HepG2 (cell line): Measurements from ENCODE around the gene CNDP1. TPM values are rescaled to one million over a fixed set of nuclear protein-coding genes. Genes with fewer than 3 reads are reported as not detected.

Experiments
- ATAC-seq: fragments of 200-7000 bp; cut with Tn5 transposase; 3 replicates; pipeline ENCODE4 v1.9.1; 2020; ENCODE audit warnings: mild to moderate bottlenecking, moderate library complexity
- BruUV-seq: library from RNA; stranded (reverse); fragments of 400-500 nt; replicated peaks from 2 replicates; lab custom pipeline; 2021; lab: Mats Ljungman, UMichigan
- CTCF ChIA-PET: fragments of 300-600 bp; formaldehyde crosslinking; extraction: SDS; loops from one replicate; lab custom pipeline; 2021; ENCODE audit warnings: low total read pairs, inconsistent platforms, low intra/inter-chr PET ratio; lab: Yijun Ruan, JAX
- POLR2A ChIA-PET: fragments of 350-600 bp; sonication (Branson Sonifier 250); formaldehyde crosslinking; loops from one replicate; lab custom pipeline; 2020; ENCODE audit warnings: antibody characterized with exemption, inconsistent platforms; lab: Yijun Ruan, JAX
- DNase-seq: peaks from one replicate; pipeline ENCODE4 v3.0.0-alpha.2; 2015; ENCODE audit warnings: low spot score
- FAIRE-seq: peaks from 3 replicates; lab custom pipeline; 2011; peaks lifted over from hg19 to GRCh38; lab: Jason Lieb, UNC
- H2AFZ ChIP-seq: one replicate; pipeline ENCODE4 v1.6.1; 2011; ENCODE audit warnings: low read length, inconsistent platforms
- H3K27ac ChIP-seq: fragments of 300-600 bp; 3 replicates; pipeline ENCODE4 v1.8.0; 2011; ENCODE audit warnings: mixed run types, mild to moderate bottlenecking, mixed read lengths, low read length, inconsistent platforms; ENCODE audit not compliant: insufficient read depth; ENCODE audit errors: extremely low read length
- H3K27me3 ChIP-seq, 2 experiments: fragments of 200-600 bp in 1 of 2; 2 replicates in 1 of 2; 3 replicates in 1 of 2; pipeline versions ENCODE4 v1.6.0 to v1.8.0; 2011; ENCODE audit warnings: low read length in 2 of 2, mild to moderate bottlenecking in 2 of 2, moderate library complexity in 2 of 2, inconsistent platforms in 1 of 2; ENCODE audit not compliant: insufficient read depth in 2 of 2, control insufficient read depth in 1 of 2
- H3K36me3 ChIP-seq, 2 experiments: fragments of 200-600 bp in 1 of 2; replicated peaks in 1 of 2; 2 replicates in 1 of 2; 3 replicates in 1 of 2; pipeline versions ENCODE4 v1.5.1 to v1.8.0; 2011; ENCODE audit warnings: low read length in 2 of 2, inconsistent platforms in 1 of 2; ENCODE audit not compliant: insufficient read depth in 2 of 2, control insufficient read depth in 1 of 2
- H3K4me1 ChIP-seq: 2 replicates; pipeline ENCODE4 v1.5.1; 2012; ENCODE audit warnings: low read length, inconsistent platforms; ENCODE audit not compliant: insufficient read depth
- H3K4me2 ChIP-seq: 2 replicates; pipeline ENCODE4 v1.6.0; 2011; ENCODE audit warnings: low read depth, low read length, inconsistent platforms
- H3K4me3 ChIP-seq, 3 experiments: fragments of 200-600 bp in 1 of 3; sonication (generic), shearing (Covaris generic) in 1 of 3; replicated peaks in 1 of 3; 2 replicates each; pipeline ENCODE4 v1.5.1; 2011 to 2016; ENCODE audit warnings: low read length in 3 of 3, inconsistent platforms in 2 of 3, low read depth in 2 of 3, mild to moderate bottlenecking in 2 of 3, control low read depth in 1 of 3, mixed read lengths in 1 of 3; ENCODE audit not compliant: insufficient read depth in 1 of 3
- H3K79me2 ChIP-seq: one replicate; pipeline ENCODE4 v1.6.1; 2011; ENCODE audit warnings: low read length, inconsistent platforms; ENCODE audit not compliant: insufficient read depth
- H3K9ac ChIP-seq: 2 replicates; pipeline ENCODE4 v1.6.0; 2011; ENCODE audit warnings: mild to moderate bottlenecking, low read depth, low read length, inconsistent platforms; ENCODE audit not compliant: insufficient read depth
- H3K9me3 ChIP-seq: 2 replicates; pipeline ENCODE4 v1.5.1; 2012; ENCODE audit warnings: mild to moderate bottlenecking, low read length
- H4K20me1 ChIP-seq: 2 replicates; pipeline ENCODE4 v1.6.0; 2011; ENCODE audit warnings: inconsistent platforms, mild to moderate bottlenecking, low read length, moderate library complexity; ENCODE audit not compliant: insufficient read depth
- ARHGAP35 ChIP-seq: sonication (generic); formaldehyde crosslinking; IDR thresholded peaks from 2 replicates; pipeline ENCODE4 v1.9.0; 2022; ENCODE audit warnings: mild to moderate bottlenecking, inconsistent platforms, moderate library complexity, missing genetic modification reagents, borderline replicate concordance
- ATF7-NPFF ChIP-seq: sonication (generic); formaldehyde crosslinking; IDR thresholded peaks from 2 replicates; pipeline ENCODE4 v1.8.1; 2023; ENCODE audit warnings: mild to moderate bottlenecking, low read depth, missing genetic modification reagents, moderate library complexity
- ATM ChIP-seq: fragments of 450-650 bp; IDR thresholded peaks from 2 replicates; pipeline ENCODE4 v1.7.1; 2017; ENCODE audit warnings: mild to moderate bottlenecking, borderline replicate concordance
- CREBL2 ChIP-seq: sonication (generic); formaldehyde crosslinking; IDR thresholded peaks from 2 replicates; pipeline ENCODE4 v1.8.1; 2023; ENCODE audit warnings: missing genetic modification reagents, mild to moderate bottlenecking, borderline replicate concordance
- KAT7 ChIP-seq: IDR thresholded peaks from 2 replicates; pipeline ENCODE4 v1.6.1; 2018; ENCODE audit warnings: borderline replicate concordance, missing compliant biosample characterization
- MBNL3 ChIP-seq: fragments of 250-450 bp; sonication (Bioruptor Pico); conservative IDR thresholded peaks from 2 replicates; pipeline ENCODE4 v1.8.0; 2022; ENCODE audit warnings: mild to moderate bottlenecking, inconsistent platforms
- NFKBIZ ChIP-seq: IDR thresholded peaks from 2 replicates; pipeline ENCODE4 v1.6.1; 2018; ENCODE audit warnings: missing genetic modification reagents, missing compliant biosample characterization
- PRMT3 ChIP-seq: sonication (generic); formaldehyde crosslinking; IDR thresholded peaks from 2 replicates; pipeline ENCODE4 v1.8.1; 2022; ENCODE audit warnings: low read depth, mild to moderate bottlenecking, moderate library complexity, missing genetic modification reagents, borderline replicate concordance
- RXRB ChIP-seq: IDR thresholded peaks from 2 replicates; pipeline ENCODE4 v1.6.1; 2016; ENCODE audit warnings: borderline replicate concordance, missing genetic modification reagents, missing compliant biosample characterization
- SMARCC2 ChIP-seq: fragments of 450-650 bp; IDR thresholded peaks from 2 replicates; pipeline ENCODE4 v1.6.1; 2017; ENCODE audit warnings: antibody characterized with exemption, mild to moderate bottlenecking
- TBX3 ChIP-seq: fragments of 450-650 bp; IDR thresholded peaks from 2 replicates; pipeline ENCODE4 v1.6.1; 2017; ENCODE audit warnings: antibody characterized with exemption, mild to moderate bottlenecking, inconsistent platforms, borderline replicate concordance
- TCF7 ChIP-seq: sonication (generic); IDR thresholded peaks from 2 replicates; pipeline ENCODE4 v1.6.1; 2016; ENCODE audit warnings: antibody characterized with exemption, low read depth
- ZMAT5 ChIP-seq: sonication (generic); formaldehyde crosslinking; IDR thresholded peaks from 2 replicates; pipeline ENCODE4 v1.5.0; 2020; ENCODE audit warnings: mild to moderate bottlenecking, low read depth, missing genetic modification reagents, borderline replicate concordance
- ZNF263 ChIP-seq: sonication (generic); formaldehyde crosslinking; IDR thresholded peaks from 2 replicates; pipeline ENCODE4 v1.4.0; 2020; ENCODE audit warnings: missing genetic modification reagents
- ZNF558 ChIP-seq: sonication (generic); formaldehyde crosslinking; IDR thresholded peaks from 2 replicates; pipeline ENCODE4 v1.9.0; 2022; ENCODE audit warnings: mild to moderate bottlenecking, missing genetic modification reagents, borderline replicate concordance
- ZNF7 ChIP-seq: IDR thresholded peaks from 2 replicates; pipeline ENCODE4 v1.6.1; 2016; ENCODE audit warnings: missing biosample characterization, missing genetic modification reagents
- ZZZ3 ChIP-seq: sonication (generic); formaldehyde crosslinking; IDR thresholded peaks from 2 replicates; pipeline ENCODE4 v1.4.0; 2020; ENCODE audit warnings: missing genetic modification reagents, mild to moderate bottlenecking, borderline replicate concordance
- WGBS: methylation state at CpG from one replicate; pipeline ENCODE4 v1.1.6; 2017; ENCODE audit warnings: low lambda C conversion rate; 5-methylcytosine and 5-hydroxymethylcytosine counted together
- in situ Hi-C: cut with HindIII; loops from 2 replicates; pipeline ENCODE4 v1.10.0; 2017; ENCODE audit warnings: low pct_unique_long_range_greater_than_20kb; ENCODE audit not compliant: extremely low pct_ligation_motif_present
- intact Hi-C: fragments of 100-400 bp; cut with micrococcal nuclease; formaldehyde crosslinking; loops from one replicate; pipeline ENCODE4 v1.10.0; 2022; ENCODE audit not compliant: unreplicated experiment
- polyA plus RNA-seq, 8 experiments: library from polyadenylated mRNA; depleted of rRNA in 3 of 8; stranded (reverse) in 7 of 8; unstranded in 1 of 8; fragments of >200 nt; fragmentation: Illumina TruSeq in 4 of 8; extraction: Trizol in 4 of 8; gene quantifications; 2 replicates each; pipeline versions ENCODE4 v1.2.1 to v1.2.3, GENCODE V29; 2011 to 2016; ENCODE audit warnings: low read depth in 4 of 8, missing spikeins in 1 of 8, mixed read lengths in 1 of 8; ENCODE audit not compliant: insufficient read depth in 1 of 8
- total RNA-seq, 5 experiments: library from RNA; depleted of rRNA; stranded (reverse); fragments of >200 nt; fragmentation: Illumina TruSeq; extraction: Trizol; gene quantifications; 2 replicates each; pipeline ENCODE4 v1.2.3, GENCODE V29; 2016; ENCODE audit warnings: low read depth in 1 of 5
- TF ChIP-seq, protein P1 (sequence below): sonication (generic); formaldehyde crosslinking; IDR thresholded peaks from 2 replicates; pipeline ENCODE4 v1.4.0; 2020; ENCODE audit warnings: missing genetic modification reagents, borderline replicate concordance
- TF ChIP-seq, protein P2 (sequence below): sonication (generic); formaldehyde crosslinking; IDR thresholded peaks from 2 replicates; pipeline ENCODE4 v1.4.0; 2020; ENCODE audit warnings: missing genetic modification reagents, mild to moderate bottlenecking, borderline replicate concordance

CNDP1 gene
- total and polyA plus RNA-seq, 2 of the 13 experiments (the other 11 are each of a cell fraction or from before 2014, with no cell fraction given), result 0.01 TPM; not detected in 1

DNA sequence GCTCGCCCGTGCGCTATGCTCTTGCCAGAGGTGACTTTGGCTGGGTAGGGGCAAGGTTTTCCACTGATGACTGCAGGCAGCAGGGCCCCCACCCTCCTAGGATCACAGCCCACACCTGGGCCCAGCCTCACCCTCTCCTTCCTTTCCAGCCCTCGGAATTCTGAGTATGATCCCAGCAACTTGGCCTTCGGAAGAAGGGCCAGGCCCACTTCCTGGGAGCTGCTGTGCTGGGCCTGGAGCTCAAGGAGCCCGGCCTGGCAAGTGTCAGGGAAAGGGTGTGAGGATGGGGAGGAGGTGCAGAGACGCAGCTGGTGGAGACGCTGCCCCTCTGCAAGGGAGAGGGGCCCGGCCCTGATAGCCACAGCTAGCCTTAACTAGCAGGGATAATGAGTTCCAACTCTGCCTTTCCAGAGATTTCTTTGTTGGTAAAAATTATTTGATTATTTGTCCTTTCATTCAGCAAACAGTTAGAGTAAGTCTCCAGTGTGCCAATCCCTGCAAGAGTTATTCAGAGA, 1.7 kb upstream of the CNDP1 start (continued):
- TF ChIP-seq ZNF7 (CRISPR knock-in tag) (no peak), MBNL3 (CRISPR knock-in tag) (no peak), PRMT3 (CRISPR knock-in tag) (no peak), ZNF263 (CRISPR knock-in tag) (no peak), ZNF558 (no peak), SMARCC2 (no peak), ZZZ3 (CRISPR knock-in tag) (no peak), NFKBIZ (CRISPR knock-in tag) (no peak), ARHGAP35 (CRISPR knock-in tag) (no peak), ATF7-NPFF (CRISPR knock-in tag) (no peak), TCF7 (no peak), RXRB (no peak), KAT7 (no peak), CREBL2 (CRISPR knock-in tag) (no peak)
- TF ChIP-seq, all 625 proteins: peak for 0

- peaks cover 2 to 5% of the 10 kb centered on the region in 2 experiments; a peak in 2 of 5 replicates for H3K27me3 ChIP-seq
- H3K9ac ChIP-seq, result no peak overlapping the region
- no peak overlapping the region for H3K4me3 ChIP-seq
- no peaks in the 10 kb centered on the region for H4K20me1 ChIP-seq
- no peaks in the 10 kb centered on the region for H3K9me3 ChIP-seq
- DNase-seq (no peak), FAIRE-seq (no peak), ATAC-seq (no peak)
- H3K79me2 ChIP-seq, result no peaks in the 10 kb centered on the region
- no peak overlapping the region for H2AFZ ChIP-seq
- 90% methylated on average over 12 of the region's 12 CpGs for WGBS
- no peaks in the 10 kb centered on the region for H3K4me1 ChIP-seq
- BruUV-seq, result no TSS peak
- intact Hi-C loops, result no loop called here
- in situ Hi-C loops, result no loop called here
- no peak overlapping the region for H3K4me2 ChIP-seq
- CTCF ChIA-PET, result no interaction called here
- TF ChIP-seq, protein P1, sequence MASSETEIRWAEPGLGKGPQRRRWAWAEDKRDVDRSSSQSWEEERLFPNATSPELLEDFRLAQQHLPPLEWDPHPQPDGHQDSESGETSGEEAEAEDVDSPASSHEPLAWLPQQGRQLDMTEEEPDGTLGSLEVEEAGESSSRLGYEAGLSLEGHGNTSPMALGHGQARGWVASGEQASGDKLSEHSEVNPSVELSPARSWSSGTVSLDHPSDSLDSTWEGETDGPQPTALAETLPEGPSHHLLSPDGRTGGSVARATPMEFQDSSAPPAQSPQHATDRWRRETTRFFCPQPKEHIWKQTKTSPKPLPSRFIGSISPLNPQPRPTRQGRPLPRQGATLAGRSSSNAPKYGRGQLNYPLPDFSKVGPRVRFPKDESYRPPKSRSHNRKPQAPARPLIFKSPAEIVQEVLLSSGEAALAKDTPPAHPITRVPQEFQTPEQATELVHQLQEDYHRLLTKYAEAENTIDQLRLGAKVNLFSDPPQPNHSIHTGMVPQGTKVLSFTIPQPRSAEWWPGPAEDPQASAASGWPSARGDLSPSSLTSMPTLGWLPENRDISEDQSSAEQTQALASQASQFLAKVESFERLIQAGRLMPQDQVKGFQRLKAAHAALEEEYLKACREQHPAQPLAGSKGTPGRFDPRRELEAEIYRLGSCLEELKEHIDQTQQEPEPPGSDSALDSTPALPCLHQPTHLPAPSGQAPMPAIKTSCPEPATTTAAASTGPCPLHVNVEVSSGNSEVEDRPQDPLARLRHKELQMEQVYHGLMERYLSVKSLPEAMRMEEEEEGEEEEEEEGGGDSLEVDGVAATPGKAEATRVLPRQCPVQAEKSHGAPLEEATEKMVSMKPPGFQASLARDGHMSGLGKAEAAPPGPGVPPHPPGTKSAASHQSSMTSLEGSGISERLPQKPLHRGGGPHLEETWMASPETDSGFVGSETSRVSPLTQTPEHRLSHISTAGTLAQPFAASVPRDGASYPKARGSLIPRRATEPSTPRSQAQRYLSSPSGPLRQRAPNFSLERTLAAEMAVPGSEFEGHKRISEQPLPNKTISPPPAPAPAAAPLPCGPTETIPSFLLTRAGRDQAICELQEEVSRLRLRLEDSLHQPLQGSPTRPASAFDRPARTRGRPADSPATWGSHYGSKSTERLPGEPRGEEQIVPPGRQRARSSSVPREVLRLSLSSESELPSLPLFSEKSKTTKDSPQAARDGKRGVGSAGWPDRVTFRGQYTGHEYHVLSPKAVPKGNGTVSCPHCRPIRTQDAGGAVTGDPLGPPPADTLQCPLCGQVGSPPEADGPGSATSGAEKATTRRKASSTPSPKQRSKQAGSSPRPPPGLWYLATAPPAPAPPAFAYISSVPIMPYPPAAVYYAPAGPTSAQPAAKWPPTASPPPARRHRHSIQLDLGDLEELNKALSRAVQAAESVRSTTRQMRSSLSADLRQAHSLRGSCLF (CRISPR knock-in tag), result no peak
- TF ChIP-seq, protein P2, sequence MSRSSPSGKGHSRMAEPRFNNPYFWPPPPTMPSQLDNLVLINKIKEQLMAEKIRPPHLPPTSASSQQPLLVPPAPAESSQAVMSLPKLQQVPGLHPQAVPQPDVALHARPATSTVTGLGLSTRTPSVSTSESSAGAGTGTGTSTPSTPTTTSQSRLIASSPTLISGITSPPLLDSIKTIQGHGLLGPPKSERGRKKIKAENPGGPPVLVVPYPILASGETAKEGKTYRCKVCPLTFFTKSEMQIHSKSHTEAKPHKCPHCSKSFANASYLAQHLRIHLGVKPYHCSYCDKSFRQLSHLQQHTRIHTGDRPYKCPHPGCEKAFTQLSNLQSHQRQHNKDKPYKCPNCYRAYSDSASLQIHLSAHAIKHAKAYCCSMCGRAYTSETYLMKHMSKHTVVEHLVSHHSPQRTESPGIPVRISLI (CRISPR knock-in tag), result no peak
- no peak for TF ChIP-seq ATM
- no peak for TF ChIP-seq TBX3
- no peak for TF ChIP-seq ZMAT5 (CRISPR knock-in tag)
- POLR2A ChIA-PET, result interaction anchor here (3.9 kb wide), 1 partner anchor 8 kb away, joined by 15 read pairs; no protein-coding TSS in a partner anchor
- no peak overlapping the region for H3K27ac ChIP-seq
- no peaks in the 10 kb centered on the region for H3K36me3 ChIP-seq
These were observed 634 bp upstream of the CNDP1 start for GRCh38 chr18:74533666-74534065.
